Endothelial cell of umbilical vein (primary cell): ENCODE data around the gene GRK5. TPM values are rescaled to one million over a fixed set of nuclear protein-coding genes. Genes with fewer than 3 reads are reported as not detected.
A peak's percentile ranks its signal among the peaks of the same experiment; 100 is the strongest.

ENCODE experiments used
- BruUV-seq: library from RNA; stranded (reverse); fragments of 400-500 nt; replicated peaks from 2 replicates; lab custom pipeline; 2021; lab: Mats Ljungman, UMichigan
- CTCF ChIA-PET: fragments of 300-600, 350-600 bp; sonication (Branson Sonifier 250); formaldehyde crosslinking; loops from one replicate; lab custom pipeline; 2021; ENCODE audit warnings: antibody characterized with exemption, inconsistent platforms; lab: Charles Lee
- POLR2A ChIA-PET: fragments of 300-600, 350-600 bp; sonication (Branson Sonifier 250); formaldehyde crosslinking; loops from one replicate; lab custom pipeline; 2021; ENCODE audit warnings: antibody characterized with exemption, inconsistent platforms; lab: Charles Lee
- DNase-seq: peaks from one replicate; pipeline ENCODE4 v3.0.0-alpha.2; 2011; ENCODE audit warnings: low read depth, low spot score
- FAIRE-seq: peaks from 2 replicates; lab custom pipeline; 2011; peaks lifted over from hg19 to GRCh38; lab: Jason Lieb, UNC
- H2AFZ ChIP-seq: 2 replicates; pipeline ENCODE4 v1.6.0; 2012; ENCODE audit warnings: low read depth, low read length, control low read depth, inconsistent platforms
- H3K27ac ChIP-seq: 2 replicates; pipeline ENCODE4 v1.5.1; 2011; ENCODE audit warnings: low read depth, mild to moderate bottlenecking, control low read depth, low read length, moderate library complexity; ENCODE audit not compliant: insufficient read depth
- H3K27me3 ChIP-seq, 2 experiments: 2 replicates each; pipeline versions ENCODE4 v1.6.0 to v1.6.1; 2011; ENCODE audit warnings: low read length in 2 of 2, mixed read lengths in 1 of 2; ENCODE audit not compliant: control insufficient read depth in 2 of 2, insufficient read depth in 2 of 2
- H3K36me3 ChIP-seq, 2 experiments: 2 replicates in 1 of 2; 3 replicates in 1 of 2; pipeline ENCODE4 v1.5.1; 2011; ENCODE audit warnings: low read length in 2 of 2, mild to moderate bottlenecking in 1 of 2, moderate library complexity in 1 of 2; ENCODE audit not compliant: control insufficient read depth in 2 of 2, insufficient read depth in 2 of 2; ENCODE audit errors: extremely low read depth in 1 of 2
- H3K4me1 ChIP-seq: 3 replicates; pipeline ENCODE4 v1.5.1; 2011; ENCODE audit warnings: mild to moderate bottlenecking, low read length; ENCODE audit not compliant: control insufficient read depth, insufficient read depth; ENCODE audit errors: extremely low read depth
- H3K4me2 ChIP-seq: 2 replicates; pipeline ENCODE4 v1.6.1; 2011; ENCODE audit warnings: low read length, control low read depth, mixed read lengths; ENCODE audit not compliant: insufficient read depth
- H3K4me3 ChIP-seq, 3 experiments: fragments of 200-600 bp in 1 of 3; sonication (generic), shearing (Covaris generic) in 1 of 3; replicated peaks in 1 of 3; 2 replicates each; pipeline ENCODE4 v1.5.1; 2011 to 2016; ENCODE audit warnings: control low read depth in 3 of 3, low read length in 3 of 3, mild to moderate bottlenecking in 2 of 3, inconsistent platforms in 1 of 3, low read depth in 1 of 3, moderate library complexity in 1 of 3; ENCODE audit not compliant: insufficient read depth in 1 of 3
- H3K79me2 ChIP-seq: 2 replicates; pipeline ENCODE4 v1.6.0; 2012; ENCODE audit warnings: low read length, inconsistent platforms; ENCODE audit not compliant: control insufficient read depth, insufficient read depth
- H3K9ac ChIP-seq: replicated peaks from 2 replicates; pipeline ENCODE3; 2011; ENCODE audit warnings: low read length, control low read depth; ENCODE audit not compliant: insufficient read depth; ENCODE audit errors: extremely low read depth
- H3K9me1 ChIP-seq: replicated peaks from 3 replicates; pipeline ENCODE4 v1.6.0; 2011; ENCODE audit warnings: mild to moderate bottlenecking, low read length; ENCODE audit not compliant: control insufficient read depth, insufficient read depth; ENCODE audit errors: extremely low read depth
- H3K9me3 ChIP-seq: replicated peaks from 2 replicates; pipeline ENCODE4 v1.5.1; 2012; ENCODE audit warnings: low read length, inconsistent platforms; ENCODE audit not compliant: control insufficient read depth, insufficient read depth
- H4K20me1 ChIP-seq: replicated peaks from 2 replicates; pipeline ENCODE3; 2011; ENCODE audit warnings: mild to moderate bottlenecking, low read length; ENCODE audit not compliant: control insufficient read depth, insufficient read depth; ENCODE audit errors: extremely low read depth
- JUN ChIP-seq: IDR thresholded peaks from 2 replicates; pipeline ENCODE4 v1.6.1; 2011; ENCODE audit warnings: borderline replicate concordance, low read depth; ENCODE audit not compliant: insufficient read length, insufficient read depth
- POLR2A ChIP-seq: IDR thresholded peaks from 2 replicates; pipeline ENCODE4 v1.6.1; 2012; ENCODE audit warnings: low read depth, mild to moderate bottlenecking, control low read depth, low read length
- dilution Hi-C: fragments of 300-500 bp; cut with MboI; formaldehyde crosslinking; loops from one replicate; pipeline ENCODE4 v1.15.0; 2019; ENCODE audit warnings: low sequenced_read_pairs; ENCODE audit not compliant: extremely low pct_ligation_motif_present
- intact Hi-C: fragments of 100-400 bp; cut with micrococcal nuclease; formaldehyde crosslinking; loops from one replicate; pipeline ENCODE4 v1.10.0; 2022
- polyA plus RNA-seq, 4 experiments: library from polyadenylated mRNA; depleted of rRNA in 3 of 4; stranded (reverse) in 3 of 4; unstranded in 1 of 4; fragments of >200 nt; gene quantifications; 2 replicates each; pipeline versions ENCODE4 v1.2.1 to v1.2.3, GENCODE V29; 2011 to 2012; ENCODE audit warnings: missing spikeins in 1 of 4
- total RNA-seq: library from RNA; stranded (reverse); gene quantifications from 2 replicates; pipeline ENCODE4 v1.2.3, GENCODE V29; 2021

Gene GRK5
- total and polyA plus RNA-seq, 2 donors (not counting 3 experiments of a cell fraction or from before 2014, with no cell fraction given), result 13.1 to 29.5 TPM

DNA sequence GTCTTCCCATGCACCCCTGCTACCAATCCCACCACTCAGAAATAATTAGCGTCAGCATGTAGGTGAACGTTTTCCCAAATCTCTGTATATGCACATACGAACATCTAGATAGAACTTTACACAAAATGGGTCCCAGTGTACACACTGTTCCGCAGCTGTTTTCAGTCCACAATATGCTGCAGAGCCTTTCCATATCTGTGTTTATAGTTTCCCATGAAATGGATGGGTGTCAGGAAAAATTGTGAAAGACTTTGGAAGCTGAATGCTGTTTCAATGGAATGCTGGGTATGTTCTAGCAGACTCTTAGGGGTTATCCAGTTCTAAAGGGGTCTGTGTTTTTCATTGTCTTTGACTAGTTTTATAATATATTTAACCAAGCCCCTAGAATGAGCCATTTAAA, 13.8 kb downstream of the GRK5 start:
- Histone ChIP-seq H3K79me2 (no peaks in the 10 kb centered on the region), H3K36me3 (no peaks in the 10 kb centered on the region), H3K4me3 (no peak overlapping the region), H3K4me1 (no peaks in the 10 kb centered on the region), H4K20me1 (no peaks in the 10 kb centered on the region), H3K9me1 (no peaks in the 10 kb centered on the region), H2AFZ (no peak overlapping the region), H3K27ac (no peak overlapping the region), H3K27me3 (no peaks in the 10 kb centered on the region), H3K9me3 (no peaks in the 10 kb centered on the region), H3K4me2 (no peak overlapping the region), H3K9ac (no peak overlapping the region)
- intact Hi-C loops, result no loop called here
- ChIA-PET POLR2A (no interaction called here), CTCF (interaction anchor here (1.4 to 2.6 kb wide), 3 partner anchors 11 to 50 kb away, joined by 3 to 10 read pairs (median 7); no protein-coding TSS in a partner anchor)
- no peak for DNase-seq
- BruUV-seq, result no TSS peak
- FAIRE-seq, result no peak
- TF ChIP-seq JUN, result no peak
- dilution Hi-C loops, result no loop called here

DNA sequence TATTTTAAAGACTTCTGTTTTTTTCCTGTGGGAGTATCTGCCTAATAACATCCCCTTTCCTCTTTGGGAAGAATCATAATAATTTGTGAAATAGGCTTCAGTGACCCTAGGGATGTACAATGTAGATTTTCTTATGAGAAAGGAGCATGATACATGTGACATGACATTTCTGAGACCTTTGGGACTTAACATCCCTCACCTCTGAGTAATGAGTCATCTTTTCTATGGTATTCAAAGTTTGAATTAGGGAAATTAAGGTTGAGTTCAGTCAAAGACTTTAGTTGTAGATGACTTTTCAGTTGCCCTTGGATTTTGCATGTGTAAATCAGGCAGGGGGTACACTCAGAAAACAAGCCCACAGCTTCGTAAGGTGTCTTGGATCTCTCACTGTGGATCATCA, 14.3 kb downstream of the GRK5 start:
- Histone ChIP-seq H3K27me3 (no peaks in the 10 kb centered on the region), H3K9me3 (no peaks in the 10 kb centered on the region), H3K36me3 (no peaks in the 10 kb centered on the region), H4K20me1 (no peaks in the 10 kb centered on the region), H3K9me1 (no peaks in the 10 kb centered on the region), H3K4me2 (no peak overlapping the region), H2AFZ (no peak overlapping the region), H3K79me2 (no peaks in the 10 kb centered on the region), H3K27ac (no peak overlapping the region), H3K9ac (no peak overlapping the region), H3K4me3 (no peak overlapping the region), H3K4me1 (no peaks in the 10 kb centered on the region)
- no TSS peak for BruUV-seq
- FAIRE-seq, result peak; percentile 37
- TF ChIP-seq JUN (peak; percentile 9), POLR2A (no peak)
- DNase-seq, result no peak
- dilution Hi-C loops, result no loop called here
- CTCF ChIA-PET, result interaction anchor here (1.2 to 2.6 kb wide), 4 partner anchors 9 to 196 kb away, joined by 3 to 9 read pairs (median 6); no protein-coding TSS in a partner anchor
- POLR2A ChIA-PET, result no interaction called here
- intact Hi-C loops, result no loop called here
